GM18520 (cell line): ENCODE measurements around the gene LRRC27.

Experiments
- ATAC-seq: cut with Tn5 transposase; IDR thresholded peaks from one replicate; pipeline ENCODE4 v1.9.1; 2021; ENCODE audit not compliant: unreplicated experiment

Gene LRRC27

DNA sequence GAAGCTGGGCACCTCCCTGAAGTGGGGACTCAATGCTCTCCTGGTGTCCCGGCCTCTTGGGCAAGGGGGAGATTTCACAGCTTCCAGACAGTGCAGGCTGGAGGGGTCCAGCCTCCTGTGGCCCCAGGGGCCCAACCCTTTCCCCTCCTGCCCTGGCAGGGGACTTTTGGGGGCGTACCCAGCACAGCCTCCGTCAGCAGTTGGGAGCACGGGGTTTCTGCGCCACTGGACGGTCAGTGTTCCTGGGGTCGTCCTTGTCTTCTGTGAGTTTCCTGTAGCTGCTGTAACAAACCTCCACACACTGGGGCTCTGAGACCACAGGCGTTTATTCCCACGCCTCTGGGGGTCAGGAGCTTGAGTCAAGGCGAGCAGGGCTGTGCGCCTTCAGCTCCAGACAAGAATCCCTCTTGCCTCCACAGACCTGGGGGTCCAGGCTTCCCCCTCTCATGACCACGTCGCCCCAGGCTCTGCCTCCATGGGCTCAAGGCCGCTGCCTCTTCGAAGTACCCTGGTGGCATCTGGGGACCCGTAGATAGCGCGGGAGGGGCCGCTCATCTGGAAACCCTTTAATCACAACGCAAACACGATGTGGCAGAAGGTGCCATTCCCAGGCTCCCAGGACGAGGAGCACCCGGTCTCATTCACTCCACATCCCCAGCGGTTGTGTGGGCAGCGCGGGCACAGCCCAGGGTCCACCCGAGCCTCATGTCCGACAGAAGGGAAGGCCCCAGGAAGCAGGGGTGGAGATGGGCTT lies 79.0 kb downstream of the LRRC27 start:
- no peak for ATAC-seq

GRCh38 chr10:132411561-132412253 lies 79.7 kb downstream of the LRRC27 start:
- ATAC-seq, result no peak

- no peak for ATAC-seq
Observed at GRCh38 chr10:132412316-132413192, 80.6 kb downstream of the LRRC27 start.

DNA sequence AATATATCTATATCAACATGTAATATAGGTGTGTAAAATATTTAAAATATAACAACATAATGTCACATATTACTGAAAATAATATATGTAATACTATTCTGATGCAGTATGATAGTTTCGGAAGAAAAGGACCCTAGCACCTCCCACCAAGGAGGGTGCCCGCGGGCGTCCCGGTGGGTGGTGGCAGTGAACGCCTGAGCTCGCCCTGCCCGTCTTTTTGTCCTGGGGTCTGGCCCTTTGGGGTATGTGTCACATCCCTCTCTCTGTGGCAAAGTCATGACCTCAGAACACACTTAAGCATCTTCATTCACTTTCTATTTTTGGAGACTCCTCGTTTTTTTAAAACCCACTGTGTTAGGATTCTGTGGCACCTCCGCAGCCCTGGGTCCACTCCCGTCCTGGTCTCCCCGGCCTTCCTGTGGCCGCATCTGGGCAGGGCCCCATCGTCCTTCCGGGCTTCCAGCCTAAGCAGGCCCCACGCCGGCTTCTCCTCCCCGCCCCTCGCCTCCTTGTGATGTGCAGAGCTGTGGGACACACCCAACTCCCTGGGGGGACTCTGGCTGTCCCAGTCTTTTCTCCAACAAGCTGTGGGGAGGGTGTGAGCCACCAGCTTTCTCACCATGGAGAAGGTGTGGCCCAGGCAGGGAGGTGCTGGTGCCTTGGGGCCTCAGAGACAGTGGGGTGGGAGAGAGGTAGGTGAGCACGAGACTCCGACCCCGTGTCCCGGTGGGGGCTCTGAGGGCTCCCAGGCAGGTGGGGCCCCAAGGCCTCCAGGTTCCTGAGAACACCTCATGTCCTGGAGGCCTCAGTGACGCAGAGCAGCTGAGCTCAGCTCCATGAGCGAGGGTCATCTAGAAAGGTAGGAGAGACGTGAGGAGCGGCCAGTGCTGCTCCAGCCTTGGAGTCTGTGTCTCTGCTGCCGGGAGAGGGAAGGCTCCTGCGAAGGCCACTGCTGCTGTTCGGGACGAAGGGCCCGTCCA lies 81.5 kb downstream of the LRRC27 start:
- no peak for ATAC-seq

GRCh38 chr10:132414402-132415016 lies 82.5 kb downstream of the LRRC27 start:
- ATAC-seq, result no peak

GRCh38 chr10:132415255-132415654 lies 83.3 kb downstream of the LRRC27 start:
- no peak for ATAC-seq

- no peak for ATAC-seq
Observed at GRCh38 chr10:132415956-132416355, 84.0 kb downstream of the LRRC27 start.

DNA sequence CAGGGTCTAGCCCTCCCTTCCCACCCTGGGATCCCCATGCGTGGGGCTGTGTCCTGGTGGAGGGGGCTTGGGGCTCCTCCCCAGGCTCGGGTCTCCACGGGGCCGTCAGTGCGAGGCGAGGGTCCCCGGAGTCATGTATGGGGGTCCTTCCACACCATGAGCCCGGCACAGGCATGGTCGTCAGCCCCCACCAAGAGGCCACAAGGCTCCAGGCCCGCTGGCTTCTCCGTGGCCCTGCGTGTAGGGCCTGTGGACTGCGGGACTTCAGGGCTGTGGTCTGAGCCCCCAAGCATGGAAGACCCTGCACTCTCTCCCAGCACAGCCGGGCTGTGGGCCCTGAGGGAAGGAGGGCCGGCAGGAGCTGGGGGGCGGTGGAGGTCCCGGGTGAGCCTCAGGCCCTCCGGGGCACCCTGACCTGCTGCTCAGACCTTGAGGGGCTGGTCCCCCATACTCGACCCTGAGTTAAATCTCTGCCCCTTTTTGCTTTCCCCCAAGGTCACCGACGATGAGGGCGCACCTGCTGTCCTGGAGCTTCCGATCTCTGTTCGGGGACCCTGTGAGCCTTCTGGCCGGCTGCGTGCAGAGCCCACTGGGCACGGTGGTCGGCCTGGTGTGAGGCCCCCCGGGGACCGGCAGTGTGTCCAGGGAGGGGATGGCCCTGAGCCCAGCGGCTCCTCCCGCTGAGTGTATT lies 84.7 kb downstream of the LRRC27 start:
- ATAC-seq, result no peak

- no peak for ATAC-seq
Observed at GRCh38 chr10:132417257-132417910, 85.4 kb downstream of the LRRC27 start.

- ATAC-seq, result no peak
Observed at GRCh38 chr10:132417957-132418441, 86.0 kb downstream of the LRRC27 start.

- no peak for ATAC-seq
Observed at GRCh38 chr10:132418527-132419416, 86.8 kb downstream of the LRRC27 start.

DNA sequence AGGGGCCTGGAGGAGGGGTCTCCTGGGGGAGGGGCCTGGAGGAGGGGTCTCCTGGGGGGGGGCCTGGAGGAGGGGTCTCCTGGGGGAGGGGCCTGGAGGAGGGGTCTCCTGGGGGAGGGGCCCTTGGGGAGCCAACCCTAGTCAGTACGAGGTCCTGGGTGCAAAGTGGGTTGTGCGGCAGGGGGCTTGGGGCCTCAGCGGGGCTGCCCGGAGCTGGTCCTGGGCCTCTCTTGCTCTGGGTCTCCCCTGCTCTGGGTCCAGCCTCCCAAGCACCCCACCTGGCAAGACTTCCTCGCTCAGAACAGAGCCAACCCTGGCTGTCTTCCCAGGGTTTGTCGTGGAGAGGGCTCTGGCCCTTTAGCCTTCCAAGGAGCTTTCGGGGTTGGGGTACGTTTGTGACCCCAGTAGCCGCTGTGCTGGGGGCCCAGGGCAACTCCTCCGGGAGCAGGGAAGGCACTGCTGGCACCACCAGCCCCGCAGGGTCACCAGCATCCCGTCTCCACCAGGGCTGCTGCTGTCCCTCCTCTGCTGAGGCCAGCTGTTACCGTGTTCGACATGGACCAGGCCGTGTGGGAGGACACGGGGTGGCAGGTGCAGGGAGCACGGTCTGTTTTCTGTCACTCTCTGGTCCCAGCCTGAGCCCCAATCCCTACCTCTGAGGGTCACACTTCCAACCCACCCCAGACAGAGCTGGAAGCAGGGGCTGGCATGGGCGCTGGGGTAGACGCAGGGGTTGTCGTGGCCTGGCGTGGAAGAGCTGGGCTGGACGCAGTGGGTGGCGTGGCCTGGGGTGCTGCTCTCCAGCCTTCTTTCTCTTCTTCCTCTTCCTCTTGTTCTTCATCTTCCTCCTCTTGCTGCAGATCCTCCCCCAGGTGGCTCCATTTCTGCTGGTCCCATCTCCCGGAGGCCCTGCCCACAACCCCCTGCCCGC lies 87.8 kb downstream of the LRRC27 start:
- no peak for ATAC-seq

- no peak for ATAC-seq
Observed at GRCh38 chr10:132420469-132420980, 88.5 kb downstream of the LRRC27 start.

GRCh38 chr10:132420981-132421846 lies 89.2 kb downstream of the LRRC27 start:
- ATAC-seq, result no peak
